Nephron (organoid): ENCODE measurements around the gene GAK.

ENCODE experiments used
- H3K27ac Mint-ChIP-seq, 3 experiments: 2 replicates each; pipeline ENCODE4 v1.8.0; 2020; ENCODE audit warnings: mixed read lengths in 3 of 3, mild to moderate bottlenecking in 2 of 3, moderate library complexity in 1 of 3
- H3K27me3 Mint-ChIP-seq: 2 replicates; pipeline ENCODE4 v1.8.0; 2021; ENCODE audit warnings: low read depth, mild to moderate bottlenecking, moderate library complexity, mixed read lengths
- H3K36me3 Mint-ChIP-seq: 2 replicates; pipeline ENCODE4 v1.8.0; 2020; ENCODE audit warnings: low read depth, mixed read lengths
- H3K4me1 Mint-ChIP-seq: 2 replicates; pipeline ENCODE4 v1.8.0; 2020; ENCODE audit warnings: mixed read lengths
- H3K4me3 Mint-ChIP-seq, 3 experiments: 2 replicates each; pipeline ENCODE4 v1.8.0; 2020; ENCODE audit warnings: mild to moderate bottlenecking in 3 of 3, mixed read lengths in 3 of 3, moderate library complexity in 2 of 3
- H3K9me3 Mint-ChIP-seq: 2 replicates; pipeline ENCODE4 v1.8.0; 2020; ENCODE audit warnings: mixed read lengths
- TF ChIP-seq, protein P1 (sequence below), 3 experiments: fragments of 200-600 bp; sonication (generic); IDR thresholded peaks; one replicate each; pipeline ENCODE4 v1.5.0; 2021; ENCODE audit warnings: antibody characterized with exemption in 3 of 3; ENCODE audit not compliant: unreplicated experiment in 3 of 3

The GAK gene

DNA sequence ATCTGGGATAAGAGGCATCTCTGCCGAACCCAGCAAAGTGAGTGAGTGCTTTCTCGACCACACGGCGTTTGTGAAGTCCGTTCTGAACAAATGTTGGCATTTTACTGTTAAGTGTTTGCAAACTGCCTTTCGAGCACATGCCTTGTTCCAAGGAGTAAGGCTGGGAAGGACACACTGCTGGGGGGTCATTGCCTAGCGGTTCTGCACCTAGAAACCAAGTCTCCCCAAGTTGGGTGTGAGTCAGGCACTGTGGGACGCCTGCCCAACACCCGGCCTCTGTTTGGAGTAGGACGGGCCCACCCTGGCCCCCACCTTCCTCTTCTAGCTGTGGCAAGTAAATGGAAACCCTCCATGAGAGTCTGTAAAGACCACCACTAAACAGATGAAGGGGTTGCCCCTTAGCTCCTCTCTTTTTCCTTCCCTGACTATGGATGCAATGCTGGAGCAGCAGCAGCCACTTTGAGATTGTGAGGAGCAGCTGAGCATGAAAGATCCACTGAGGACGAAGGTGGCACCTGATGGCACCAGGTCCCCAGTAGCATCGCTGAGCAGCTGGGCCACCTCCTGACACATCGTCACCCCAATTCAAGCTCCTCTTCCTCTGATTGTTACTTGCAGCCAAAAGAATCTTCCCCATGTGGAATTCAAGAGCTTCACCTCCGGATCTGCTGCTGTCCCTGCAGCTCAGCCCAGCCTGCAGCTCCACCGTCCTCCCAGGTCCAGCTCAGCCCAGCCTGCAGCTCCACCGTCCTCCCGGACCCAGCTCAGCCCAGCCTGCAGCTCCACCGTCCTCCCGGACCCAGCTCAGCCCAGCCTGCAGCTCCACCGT lies 112.5 kb downstream of the GAK start:
- Mint-ChIP-seq H3K27me3 (peaks cover 90% of the 10 kb centered on the region), H3K27ac (no peak overlapping the region), H3K36me3 (no peaks in the 10 kb centered on the region), H3K4me1 (no peaks in the 10 kb centered on the region), H3K9me3 (no peaks in the 10 kb centered on the region), H3K4me3 (no peak overlapping the region)
- TF ChIP-seq, protein P1, sequence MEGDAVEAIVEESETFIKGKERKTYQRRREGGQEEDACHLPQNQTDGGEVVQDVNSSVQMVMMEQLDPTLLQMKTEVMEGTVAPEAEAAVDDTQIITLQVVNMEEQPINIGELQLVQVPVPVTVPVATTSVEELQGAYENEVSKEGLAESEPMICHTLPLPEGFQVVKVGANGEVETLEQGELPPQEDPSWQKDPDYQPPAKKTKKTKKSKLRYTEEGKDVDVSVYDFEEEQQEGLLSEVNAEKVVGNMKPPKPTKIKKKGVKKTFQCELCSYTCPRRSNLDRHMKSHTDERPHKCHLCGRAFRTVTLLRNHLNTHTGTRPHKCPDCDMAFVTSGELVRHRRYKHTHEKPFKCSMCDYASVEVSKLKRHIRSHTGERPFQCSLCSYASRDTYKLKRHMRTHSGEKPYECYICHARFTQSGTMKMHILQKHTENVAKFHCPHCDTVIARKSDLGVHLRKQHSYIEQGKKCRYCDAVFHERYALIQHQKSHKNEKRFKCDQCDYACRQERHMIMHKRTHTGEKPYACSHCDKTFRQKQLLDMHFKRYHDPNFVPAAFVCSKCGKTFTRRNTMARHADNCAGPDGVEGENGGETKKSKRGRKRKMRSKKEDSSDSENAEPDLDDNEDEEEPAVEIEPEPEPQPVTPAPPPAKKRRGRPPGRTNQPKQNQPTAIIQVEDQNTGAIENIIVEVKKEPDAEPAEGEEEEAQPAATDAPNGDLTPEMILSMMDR (IDR thresholded peaks at IDR 0.05; ENCODE audit: unreplicated experiment in 3 of 3) = no peak

DNA sequence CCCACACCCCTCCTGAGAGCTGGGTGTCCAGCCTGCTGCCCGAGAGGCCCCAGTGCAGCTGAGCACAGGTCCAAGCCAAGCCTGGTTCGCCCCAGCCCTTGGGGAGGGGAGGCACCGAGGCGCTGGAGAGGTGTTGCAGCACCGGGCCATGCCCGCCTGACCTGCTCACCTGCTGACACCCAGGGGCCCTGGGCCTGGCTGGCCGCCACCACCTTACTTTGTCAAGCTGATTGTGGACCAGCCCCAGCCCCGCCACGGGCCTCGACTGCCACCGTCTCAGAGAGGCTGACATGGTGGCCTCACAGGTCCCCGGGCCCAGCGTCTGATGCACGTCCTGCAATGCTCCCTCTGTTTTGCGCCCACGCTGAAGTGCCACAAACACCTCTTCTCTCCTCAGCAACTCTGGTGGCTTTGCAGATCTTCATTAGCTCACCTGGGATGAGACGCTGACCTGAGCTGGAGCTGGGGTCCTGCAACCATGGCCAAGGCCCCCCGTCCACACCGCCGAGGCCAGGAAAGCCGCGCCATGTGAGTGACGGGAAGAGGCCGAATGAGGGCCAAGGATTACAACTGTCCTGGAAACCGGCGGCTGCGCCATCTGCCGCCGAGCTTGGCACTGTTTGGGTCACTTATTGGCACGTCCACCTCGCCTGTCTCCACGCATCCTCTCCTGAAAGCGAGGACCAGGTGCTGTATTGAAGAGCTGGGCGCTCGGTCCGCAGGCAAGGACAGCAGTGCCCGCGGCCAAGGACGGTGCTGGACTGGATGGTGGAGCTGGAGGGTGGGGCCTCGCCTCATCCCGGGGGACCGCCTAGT lies 113.8 kb downstream of the GAK start:
- Mint-ChIP-seq H3K27me3 (peaks cover 90% of the 10 kb centered on the region), H3K27ac (no peak overlapping the region), H3K4me3 (no peak overlapping the region), H3K9me3 (no peaks in the 10 kb centered on the region), H3K36me3 (no peaks in the 10 kb centered on the region), H3K4me1 (no peaks in the 10 kb centered on the region)
- TF ChIP-seq, protein P1 (IDR thresholded peaks at IDR 0.05; ENCODE audit: unreplicated experiment in 3 of 3) = no peak

DNA sequence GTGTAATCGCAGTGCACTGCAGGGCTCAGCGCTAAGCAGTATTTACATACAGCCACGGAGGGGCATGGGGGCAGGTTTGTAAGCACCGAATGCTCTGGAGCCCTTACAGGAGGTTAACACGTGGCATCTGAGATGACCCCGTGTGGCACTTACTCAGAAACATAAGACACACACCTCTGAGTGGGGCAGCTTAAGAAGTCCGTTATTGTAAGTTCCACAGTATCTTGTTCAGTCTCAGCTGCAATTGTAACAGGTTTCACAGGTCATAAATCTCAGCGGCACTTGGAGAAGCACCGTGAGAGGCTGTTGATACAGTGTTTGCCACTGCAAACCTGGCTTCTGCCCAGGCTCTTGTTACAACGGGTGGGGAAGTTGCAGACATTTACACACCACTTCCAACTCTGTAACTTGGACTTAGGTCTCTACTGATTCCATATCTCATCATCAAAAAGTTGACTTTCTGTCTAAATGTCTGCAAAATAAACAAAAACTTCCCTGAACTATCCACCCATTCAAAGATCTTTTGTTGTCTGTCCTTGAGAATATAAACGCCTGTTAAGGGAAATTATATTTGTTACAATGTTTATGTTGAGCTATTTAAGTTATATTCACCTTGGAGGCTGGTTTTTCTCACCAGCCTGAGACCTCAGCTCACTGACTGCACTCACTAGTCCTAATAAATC lies 116.5 kb downstream of the GAK start:
- peaks cover 88% of the 10 kb centered on the region for H3K27me3 Mint-ChIP-seq
- no peak overlapping the region for H3K27ac Mint-ChIP-seq
- H3K4me1 Mint-ChIP-seq = no peaks in the 10 kb centered on the region
- TF ChIP-seq, protein P1 (IDR thresholded peaks at IDR 0.05; ENCODE audit: unreplicated experiment in 3 of 3) = no peak
- no peaks in the 10 kb centered on the region for H3K36me3 Mint-ChIP-seq
- H3K9me3 Mint-ChIP-seq = no peaks in the 10 kb centered on the region
- H3K4me3 Mint-ChIP-seq = no peak overlapping the region

DNA sequence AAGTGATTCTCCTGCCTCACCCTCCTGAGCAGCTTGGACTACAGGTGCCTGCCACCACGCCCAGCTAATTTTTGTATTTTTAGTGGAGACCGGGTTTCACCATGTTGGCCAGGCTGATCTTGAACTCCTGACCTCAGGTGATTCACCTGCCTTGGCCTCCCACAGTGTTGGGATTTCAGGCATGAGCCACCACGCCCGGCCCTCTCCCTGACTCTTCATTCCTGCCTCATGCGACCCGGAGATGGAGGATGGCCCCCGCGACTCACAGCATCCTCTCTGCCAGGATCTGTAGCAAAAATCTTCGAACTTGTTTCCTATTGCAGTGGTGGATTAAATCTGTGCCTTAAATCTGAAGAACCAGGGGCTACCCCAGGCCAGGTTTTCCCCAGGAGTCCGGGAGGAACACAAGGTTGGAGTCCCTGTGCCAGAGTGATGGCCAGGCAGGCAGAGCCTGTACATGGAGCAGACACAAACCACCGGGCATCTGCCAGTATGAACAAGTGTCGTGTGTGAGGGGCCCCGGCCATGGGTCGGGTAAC lies 117.7 kb downstream of the GAK start:
- H3K4me3 Mint-ChIP-seq = no peak overlapping the region
- H3K4me1 Mint-ChIP-seq = no peaks in the 10 kb centered on the region
- H3K36me3 Mint-ChIP-seq = no peaks in the 10 kb centered on the region
- H3K27ac Mint-ChIP-seq = no peak overlapping the region
- peaks cover 79% of the 10 kb centered on the region for H3K27me3 Mint-ChIP-seq
- no peaks in the 10 kb centered on the region for H3K9me3 Mint-ChIP-seq
- TF ChIP-seq, protein P1 (IDR thresholded peaks at IDR 0.05; ENCODE audit: unreplicated experiment in 3 of 3) = no peak

DNA sequence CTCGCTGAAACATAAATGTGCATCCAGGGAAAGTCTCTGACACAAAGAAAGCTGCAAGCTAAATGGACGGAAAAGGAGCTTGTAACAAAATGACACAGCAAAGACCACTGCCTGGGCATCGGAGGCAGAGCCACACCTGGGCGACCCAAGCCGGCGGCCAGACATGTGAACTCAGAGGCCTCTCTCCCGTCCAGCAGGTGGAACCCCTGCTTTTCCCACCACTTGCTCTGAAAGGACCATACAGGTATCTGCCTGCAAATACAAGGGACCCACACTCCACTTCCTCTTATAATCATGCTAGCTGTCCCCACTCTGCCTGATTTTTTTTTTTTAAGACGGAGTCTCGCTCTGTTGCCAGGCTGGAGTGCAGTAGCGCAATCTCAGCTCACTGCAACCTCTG lies 118.2 kb downstream of the GAK start:
- H3K4me1 Mint-ChIP-seq = no peaks in the 10 kb centered on the region
- no peaks in the 10 kb centered on the region for H3K36me3 Mint-ChIP-seq
- H3K4me3 Mint-ChIP-seq = no peak overlapping the region
- TF ChIP-seq, protein P1 (IDR thresholded peaks at IDR 0.05; ENCODE audit: unreplicated experiment in 3 of 3) = no peak
- H3K27ac Mint-ChIP-seq = no peak overlapping the region
- peaks cover 76% of the 10 kb centered on the region for H3K27me3 Mint-ChIP-seq
- H3K9me3 Mint-ChIP-seq = no peaks in the 10 kb centered on the region
